Stimulated activated CD8-positive, alpha-beta memory T cell treated with anti-CD3 and anti-CD28 coated beads, Interleukin-12 subunit alpha, Interleukin-12 subunit beta, amount 100 ng/mL, for 24 hours (primary cell): Measurements from ENCODE around the gene DNAJC7.

Experiments used
- DNase-seq: peaks from one replicate; pipeline ENCODE4 v3.0.0-alpha.2; 2020; ENCODE audit errors: extremely low read depth

DNAJC7 gene, protein sequence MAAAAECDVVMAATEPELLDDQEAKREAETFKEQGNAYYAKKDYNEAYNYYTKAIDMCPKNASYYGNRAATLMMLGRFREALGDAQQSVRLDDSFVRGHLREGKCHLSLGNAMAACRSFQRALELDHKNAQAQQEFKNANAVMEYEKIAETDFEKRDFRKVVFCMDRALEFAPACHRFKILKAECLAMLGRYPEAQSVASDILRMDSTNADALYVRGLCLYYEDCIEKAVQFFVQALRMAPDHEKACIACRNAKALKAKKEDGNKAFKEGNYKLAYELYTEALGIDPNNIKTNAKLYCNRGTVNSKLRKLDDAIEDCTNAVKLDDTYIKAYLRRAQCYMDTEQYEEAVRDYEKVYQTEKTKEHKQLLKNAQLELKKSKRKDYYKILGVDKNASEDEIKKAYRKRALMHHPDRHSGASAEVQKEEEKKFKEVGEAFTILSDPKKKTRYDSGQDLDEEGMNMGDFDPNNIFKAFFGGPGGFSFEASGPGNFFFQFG

DNA sequence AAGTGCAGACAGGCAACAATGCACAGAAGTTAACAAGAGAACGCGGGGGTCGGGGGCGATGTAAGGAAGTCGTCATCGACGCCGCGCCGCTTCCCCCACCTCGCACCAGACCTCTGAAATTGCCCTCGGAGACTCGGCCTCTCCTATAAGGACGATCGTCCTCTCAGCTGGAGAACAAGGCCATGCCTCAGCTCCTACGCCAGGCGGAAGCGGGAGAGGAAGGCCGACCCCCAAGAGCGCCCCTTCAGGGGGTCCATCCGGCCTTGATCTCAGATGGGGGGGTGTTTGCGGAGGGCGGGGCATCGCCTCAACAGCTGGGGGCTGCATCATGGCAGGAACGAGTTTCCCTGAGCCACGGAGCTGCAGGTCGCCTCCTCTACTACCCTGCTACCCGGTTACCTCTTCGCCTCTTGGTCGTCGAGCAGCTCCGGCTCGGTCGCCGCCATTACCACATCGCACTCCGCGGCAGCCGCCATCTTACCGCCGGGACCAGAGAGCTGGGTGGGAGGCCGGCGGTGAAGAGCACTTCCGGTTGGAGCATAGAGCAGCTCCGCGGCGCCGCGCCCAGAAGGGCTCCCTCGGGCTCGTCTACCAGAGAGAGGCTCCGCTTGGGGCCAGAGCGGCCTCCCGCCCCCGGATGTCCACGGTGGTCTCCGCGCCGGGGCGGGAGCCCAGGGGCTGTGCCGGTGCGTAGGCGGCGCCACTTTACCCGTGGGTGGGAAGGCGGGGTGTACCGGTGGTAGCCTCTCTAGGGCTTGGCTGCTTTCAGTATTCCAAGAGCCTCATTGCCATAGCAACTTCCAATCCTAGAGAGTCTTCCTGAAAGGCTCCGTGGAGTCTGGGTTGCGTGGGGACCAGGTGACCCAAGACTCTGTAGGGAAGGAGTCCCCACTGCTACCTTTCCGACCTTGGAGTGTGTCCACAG, at the start of gene DNAJC7:
DNAJC7 (minus strand) TSS at position 499 of the 925 bp plus-strand sequence; CDS start at position 476, 23 bp downstream.
- DNase-seq = peak; percentile 78

DNA sequence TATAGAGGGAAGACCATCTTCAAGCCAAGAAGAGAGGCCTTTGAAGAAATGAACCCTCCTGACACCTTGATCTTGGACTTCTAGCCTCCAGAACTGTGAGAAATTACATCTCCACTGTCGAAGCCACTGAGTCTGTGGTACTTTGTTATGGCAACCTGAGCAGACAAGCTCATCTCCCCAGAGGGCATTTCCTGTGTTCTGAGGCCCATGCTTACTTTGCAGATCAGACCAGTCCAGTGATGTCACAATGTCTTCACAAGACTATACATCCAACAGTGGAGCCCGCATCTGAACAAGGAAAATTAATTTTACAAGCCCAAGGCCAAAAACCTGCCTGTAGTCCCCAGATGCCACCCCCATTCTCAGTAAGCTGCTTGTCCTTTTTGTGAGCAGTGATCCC, 48.0 kb upstream of the DNAJC7 start:
- no peak for DNase-seq

DNA sequence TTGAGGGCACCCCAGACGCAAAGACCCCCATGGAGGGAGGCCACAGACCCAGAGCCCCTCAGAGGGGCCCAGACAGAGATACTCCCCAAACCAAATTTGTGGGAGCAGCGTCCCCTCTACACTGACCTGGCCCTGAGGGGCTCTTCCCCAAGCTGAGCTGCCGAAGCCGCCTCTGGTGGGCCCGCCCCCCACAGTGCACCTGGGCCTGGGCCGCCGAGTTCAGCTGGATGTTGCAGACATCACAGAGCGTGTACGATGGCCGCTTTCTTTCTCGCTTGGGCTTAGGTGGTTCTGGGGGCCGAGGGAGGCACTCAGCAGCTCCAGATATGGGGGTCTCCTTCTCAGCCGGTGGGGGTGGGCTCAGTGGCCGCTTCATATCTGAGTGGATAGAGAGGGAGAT, 45.4 kb upstream of the DNAJC7 start:
- no peak for DNase-seq

- no peak for DNase-seq
Measured at GRCh38 chr17:42061646-42062487, 44.6 kb upstream of the DNAJC7 start.

- no peak for DNase-seq
Measured at GRCh38 chr17:42060231-42060630, 43.0 kb upstream of the DNAJC7 start.

GRCh38 chr17:42059815-42060214, 42.6 kb upstream of the DNAJC7 start:
- DNase-seq = no peak

DNA sequence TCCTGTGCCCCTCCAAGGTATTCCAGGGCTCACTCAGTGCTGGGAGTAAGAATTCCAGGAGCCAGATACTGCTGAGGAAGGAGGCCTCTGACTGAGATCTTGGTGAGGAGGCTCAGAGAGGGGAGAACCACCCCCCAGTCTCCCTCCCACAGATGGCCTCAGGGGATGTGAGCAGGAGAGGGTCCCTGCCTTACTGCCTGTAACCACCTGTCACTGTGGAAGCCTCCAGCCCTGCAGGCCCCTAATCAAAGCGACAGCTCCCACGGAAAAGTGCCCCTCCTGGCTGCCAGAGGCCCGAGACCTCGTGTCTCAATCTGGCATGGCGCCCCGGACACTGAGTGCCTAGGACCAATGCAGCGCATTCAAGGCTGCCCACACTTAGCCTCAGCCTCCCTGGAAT, 40.8 kb upstream of the DNAJC7 start:
- DNase-seq = no peak

DNA sequence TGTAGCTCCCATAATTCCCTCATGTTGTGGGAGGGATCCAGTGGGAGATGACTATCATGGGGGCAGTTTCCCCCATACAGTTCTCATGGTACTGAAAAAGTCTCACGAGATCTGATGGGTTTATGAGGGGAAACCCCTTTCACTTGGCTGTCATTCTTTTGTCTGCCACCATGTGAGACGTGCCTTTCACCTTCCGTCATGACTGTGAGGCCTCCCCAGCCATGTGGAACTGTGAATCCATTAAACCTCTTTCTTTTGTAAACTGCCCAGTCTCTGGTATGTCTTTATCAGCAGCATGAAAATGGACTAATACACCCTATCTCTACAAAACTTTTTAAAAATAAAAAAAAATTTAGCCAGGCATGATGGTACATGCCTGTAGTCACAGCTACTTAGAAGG, 39.4 kb upstream of the DNAJC7 start:
- no peak for DNase-seq

GRCh38 chr17:42055496-42055895, 38.3 kb upstream of the DNAJC7 start:
- DNase-seq = no peak

DNA sequence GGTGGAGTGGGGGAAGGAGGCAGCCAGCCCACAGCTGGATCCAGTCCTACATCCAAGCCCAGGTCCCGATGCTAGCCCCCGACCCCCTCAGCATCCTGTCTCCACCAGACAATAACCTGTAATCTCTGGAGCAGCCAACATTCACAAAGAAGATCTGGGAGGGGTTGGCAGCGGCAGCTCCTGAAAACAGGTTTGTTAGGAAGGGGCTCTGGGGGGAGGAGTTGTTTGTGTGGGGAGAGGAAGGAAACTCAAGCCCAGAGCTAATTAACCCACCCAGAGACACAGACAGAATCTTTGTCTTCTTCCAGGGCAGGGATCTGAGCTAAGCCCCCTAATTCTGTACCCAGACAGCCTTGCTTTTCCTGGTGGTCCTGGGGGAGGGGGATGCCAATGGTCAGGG, 37.8 kb upstream of the DNAJC7 start:
- no peak for DNase-seq

- no peak for DNase-seq
Measured at GRCh38 chr17:42053731-42054500, 36.7 kb upstream of the DNAJC7 start.

DNA sequence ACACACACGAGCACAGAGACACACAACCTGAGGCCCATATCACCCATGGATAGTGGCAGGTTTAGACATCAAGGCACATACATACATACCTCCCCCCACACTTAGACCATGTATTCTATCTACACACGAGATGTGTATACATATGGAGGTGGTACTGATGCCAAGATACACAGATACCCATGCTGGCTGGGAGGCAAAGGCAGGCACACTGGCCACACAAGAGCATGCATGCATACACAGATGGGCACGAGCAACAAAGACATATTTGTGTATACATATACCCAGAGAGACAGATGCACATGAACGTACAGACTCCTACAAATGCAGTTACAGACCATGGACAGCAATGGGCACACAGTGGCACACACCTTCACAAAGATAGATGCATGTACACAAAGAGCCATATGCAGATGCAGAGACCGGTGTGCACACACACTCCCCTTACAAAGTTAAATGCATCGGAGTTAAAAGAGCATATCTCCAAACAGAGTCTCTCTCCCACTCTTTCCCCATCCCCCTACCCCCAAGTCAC, 35.2 kb upstream of the DNAJC7 start:
- DNase-seq = no peak

DNA sequence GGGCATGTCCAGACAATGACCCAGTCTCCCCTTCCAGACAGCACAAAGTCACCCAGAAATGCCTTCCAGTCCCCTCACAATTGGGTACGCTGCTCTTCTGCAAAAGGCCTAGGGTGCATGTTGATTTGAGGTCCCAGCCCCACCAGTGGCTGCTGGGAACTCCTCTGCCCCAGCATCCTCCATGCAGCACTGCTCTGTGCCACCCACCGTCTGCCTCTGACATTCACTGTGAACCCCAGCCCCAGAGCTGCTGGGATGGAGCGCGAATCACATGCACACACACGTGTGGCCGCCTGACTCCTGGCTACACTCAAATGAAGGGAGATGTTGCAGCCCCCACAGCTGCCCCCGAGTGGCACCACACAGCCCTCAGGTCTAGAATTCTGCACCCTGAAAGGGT, 34.4 kb upstream of the DNAJC7 start:
- DNase-seq = no peak

DNA sequence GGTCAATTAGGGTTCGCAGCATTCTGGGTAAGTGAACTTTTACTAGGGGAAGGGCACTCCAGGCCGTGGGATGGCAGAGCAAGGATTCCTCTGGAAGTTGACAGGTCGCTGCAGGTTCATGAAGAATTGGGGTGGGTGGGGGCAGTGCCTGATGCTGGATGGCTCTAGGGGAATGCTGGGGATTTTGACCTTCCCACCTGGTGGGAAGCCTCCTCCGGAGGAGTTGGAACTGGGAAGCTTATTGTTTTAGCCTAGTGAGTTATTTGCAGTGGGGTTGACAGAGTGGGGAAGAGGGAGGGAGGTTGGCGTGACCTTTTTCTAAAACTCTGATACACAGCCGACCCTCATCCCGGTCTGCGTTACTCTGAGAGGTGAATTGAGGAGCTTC, 33.8 kb upstream of the DNAJC7 start:
- no peak for DNase-seq

DNA sequence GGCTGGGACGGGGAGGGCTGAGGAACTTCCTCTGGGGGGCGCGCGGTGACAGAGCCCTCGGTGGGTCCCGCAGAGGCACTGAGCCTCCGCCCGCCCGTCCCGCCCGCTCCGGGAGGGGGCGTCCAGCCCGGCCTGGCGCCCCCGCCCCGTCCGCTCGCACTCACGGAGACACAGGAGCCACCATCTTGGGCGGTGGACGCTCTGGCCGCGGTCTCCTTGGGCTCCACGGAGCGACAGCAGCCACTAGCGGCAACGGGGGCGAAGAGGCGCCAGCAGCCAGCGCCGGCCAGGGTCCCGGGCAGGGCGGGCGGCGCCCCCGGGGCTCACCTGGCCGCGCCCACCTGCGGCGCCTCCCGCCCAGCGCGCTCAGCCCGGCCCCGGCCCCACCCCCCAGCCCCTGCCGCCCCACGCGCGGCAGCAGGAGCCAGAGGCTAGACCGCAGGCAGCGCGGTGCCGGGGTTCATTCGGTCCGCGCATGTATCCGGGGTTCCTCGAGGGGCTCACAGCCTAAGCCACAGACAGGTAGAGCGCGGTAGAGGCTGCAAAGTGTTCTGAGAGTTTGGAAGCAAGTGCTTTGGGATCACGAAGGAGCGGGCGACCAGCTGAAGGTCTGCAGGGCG, 33.3 kb upstream of the DNAJC7 start, which contains the start of gene C17orf113:
C17orf113 (minus strand) TSS at position 209 of the 620 bp plus-strand sequence. CDS start 7,225 bp downstream, outside the sequence.
- DNase-seq = no peak

- DNase-seq = no peak
Measured at GRCh38 chr17:42049834-42050392, 32.7 kb upstream of the DNAJC7 start.

GRCh38 chr17:42047343-42047742, 30.1 kb upstream of the DNAJC7 start:
- DNase-seq = no peak

DNA sequence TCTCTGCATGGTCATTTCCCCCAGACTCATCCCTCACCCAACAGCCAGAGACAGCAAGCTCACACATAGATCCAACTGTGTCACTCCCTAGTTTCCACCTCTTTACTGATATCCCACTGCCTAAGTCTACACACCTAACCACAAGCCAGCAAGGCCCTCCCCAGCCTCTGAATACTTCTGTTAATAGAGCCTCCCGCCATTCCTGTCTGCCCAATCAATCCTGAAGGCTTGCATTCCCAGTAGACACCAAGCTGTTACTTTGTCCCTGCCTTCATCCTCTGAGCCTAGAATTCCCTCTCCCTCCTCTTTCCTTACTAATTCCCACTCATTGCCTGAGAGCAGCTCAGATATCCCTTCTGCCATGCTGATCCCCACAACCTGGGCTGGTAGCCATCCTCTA, 28.5 kb upstream of the DNAJC7 start:
- DNase-seq = no peak

DNA sequence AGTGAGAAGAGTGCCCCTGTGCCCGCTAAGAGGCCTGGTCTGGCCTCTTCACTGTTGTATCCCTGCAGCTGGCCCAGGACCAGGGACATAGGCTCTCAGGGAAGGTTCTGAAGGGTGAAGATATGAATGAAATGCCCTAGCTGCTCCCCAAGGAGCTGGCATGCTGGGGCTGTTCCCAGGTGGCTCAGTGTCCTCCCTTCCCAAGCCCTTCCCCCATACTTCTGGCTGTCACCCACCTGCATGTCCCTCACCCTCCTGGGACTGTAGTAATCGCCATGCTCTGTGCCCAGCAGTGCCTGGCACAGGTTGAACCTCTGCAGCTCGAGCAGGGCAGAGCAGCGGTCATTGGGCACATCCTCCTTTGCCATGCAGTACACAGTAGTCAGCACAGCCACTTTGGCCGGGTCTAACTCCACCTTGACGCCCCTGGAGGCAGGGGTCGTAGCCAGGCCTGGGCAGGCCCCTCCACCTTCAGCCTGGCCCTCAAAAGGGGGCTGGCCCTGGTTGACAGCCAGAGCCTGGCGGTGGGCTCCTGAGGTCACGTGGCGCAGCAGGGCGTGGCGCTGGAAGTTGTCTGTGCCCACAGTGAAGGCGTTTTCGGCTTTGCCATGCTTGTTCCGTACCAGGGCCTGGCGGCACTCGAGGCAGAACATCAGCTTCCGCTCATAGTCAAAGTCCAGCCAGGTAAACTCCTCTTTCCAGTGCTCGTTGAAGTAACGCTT, 25.5 kb upstream of the DNAJC7 start:
- no peak for DNase-seq
